ENCODE results near the gene PRDM10.

GRCh38 chr11:129866311-129866710 lies 136.3 kb downstream of the PRDM10 start:
- TF ChIP-seq CTCF (IDR thresholded peaks at IDR 0.05; ENCODE audit: low read length) = no peak
- no peak for TF ChIP-seq EZH2 (IDR thresholded peaks at IDR 0.05; ENCODE audit: borderline replicate concordance, low read length)

Data from OCI-LY1 (cell line).